ENCODE results near the gene CCDC182.

GRCh38 chr17:57724729-57725125, 20.4 kb downstream of the CCDC182 start:
- TF ChIP-seq CTCF (IDR thresholded peaks at IDR 0.05; ENCODE audit: low read length): no peak
- TF ChIP-seq EZH2 (IDR thresholded peaks at IDR 0.05; ENCODE audit: borderline replicate concordance, low read length): no peak
